HEK293 (cell line): ENCODE data around the gene WDR7.

Experiments
- CTCF ChIP-seq: fragments of 450-650 bp; formaldehyde crosslinking; IDR thresholded peaks from 2 replicates; pipeline ENCODE4 v1.5.1; 2016; ENCODE audit warnings: missing biosample characterization, missing genetic modification characterization
- MYNN ChIP-seq: fragments of 450-650 bp; formaldehyde crosslinking; IDR thresholded peaks from 2 replicates; pipeline ENCODE4 v1.5.1; 2016; ENCODE audit warnings: missing biosample characterization, missing genetic modification characterization, borderline replicate concordance
- ZNF138 ChIP-seq: fragments of 450-650 bp; formaldehyde crosslinking; IDR thresholded peaks from 2 replicates; pipeline ENCODE4 v1.5.1; 2016; ENCODE audit warnings: missing biosample characterization, missing genetic modification characterization, borderline replicate concordance
- ZNF596 ChIP-seq: fragments of 450-650 bp; IDR thresholded peaks from 2 replicates; pipeline ENCODE4 v1.5.0; 2018; ENCODE audit warnings: missing biosample characterization, mild to moderate bottlenecking, missing genetic modification characterization, moderate library complexity
- ZNF701 ChIP-seq: fragments of 450-650 bp; formaldehyde crosslinking; IDR thresholded peaks from 2 replicates; pipeline ENCODE4 v1.5.1; 2016; ENCODE audit warnings: missing biosample characterization, missing genetic modification characterization
- ZNF777 ChIP-seq: fragments of 450-650 bp; formaldehyde crosslinking; IDR thresholded peaks from 2 replicates; pipeline ENCODE4 v1.5.1; 2017; ENCODE audit warnings: missing biosample characterization, missing genetic modification characterization, borderline replicate concordance
- TF ChIP-seq, protein P1 (sequence below): fragments of 450-650 bp; formaldehyde crosslinking; IDR thresholded peaks from 2 replicates; pipeline ENCODE4 v1.5.1; 2017; ENCODE audit warnings: missing biosample characterization, missing genetic modification characterization

- TF ChIP-seq ZNF596 (tag by site-specific recombination) (no peak), ZNF701 (tag by site-specific recombination) (no peak), CTCF (tag by site-specific recombination) (no peak), ZNF138 (no peak), ZNF777 (tag by site-specific recombination) (no peak), MYNN (tag by site-specific recombination) (no peak)
- TF ChIP-seq, protein P1, sequence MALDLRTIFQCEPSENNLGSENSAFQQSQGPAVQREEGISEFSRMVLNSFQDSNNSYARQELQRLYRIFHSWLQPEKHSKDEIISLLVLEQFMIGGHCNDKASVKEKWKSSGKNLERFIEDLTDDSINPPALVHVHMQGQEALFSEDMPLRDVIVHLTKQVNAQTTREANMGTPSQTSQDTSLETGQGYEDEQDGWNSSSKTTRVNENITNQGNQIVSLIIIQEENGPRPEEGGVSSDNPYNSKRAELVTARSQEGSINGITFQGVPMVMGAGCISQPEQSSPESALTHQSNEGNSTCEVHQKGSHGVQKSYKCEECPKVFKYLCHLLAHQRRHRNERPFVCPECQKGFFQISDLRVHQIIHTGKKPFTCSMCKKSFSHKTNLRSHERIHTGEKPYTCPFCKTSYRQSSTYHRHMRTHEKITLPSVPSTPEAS = no peak
Observed at GRCh38 chr18:56787390-56787789, 136.2 kb downstream of the WDR7 start.
